Activated T-helper 1 cell treated with anti-CD3 and anti-CD28 coated beads, Interleukin-12 subunit alpha, Interleukin-12 subunit beta, Interleukin-2, Interleukin-4 antibody, amounts not matched to agents 30 ng/mL and 10 ng/mL and 1 ng/mL, durations not matched to agents 14 hours and 24 hours and 36 hours (primary cell): ENCODE measurements around the gene GRM8. TPM values are rescaled to one million over a fixed set of nuclear protein-coding genes. Genes with fewer than 3 reads are reported as not detected.

Experiments
- DNase-seq: peaks from one replicate; pipeline ENCODE4 v3.0.0; 2021; ENCODE audit warnings: low spot score
- H3K27ac Mint-ChIP-seq: one replicate; pipeline ENCODE4 v1.8.0; 2021; ENCODE audit warnings: mild to moderate bottlenecking, mixed read lengths
- H3K27me3 Mint-ChIP-seq: one replicate; pipeline ENCODE4 v1.8.0; 2022; ENCODE audit warnings: mild to moderate bottlenecking, moderate library complexity, mixed read lengths; ENCODE audit not compliant: insufficient read depth
- H3K36me3 Mint-ChIP-seq: one replicate; pipeline ENCODE4 v1.8.0; 2021; ENCODE audit warnings: low read depth, mixed read lengths
- H3K4me1 Mint-ChIP-seq: one replicate; pipeline ENCODE4 v1.8.0; 2021; ENCODE audit warnings: low read depth, mixed read lengths
- H3K4me3 Mint-ChIP-seq: one replicate; pipeline ENCODE4 v1.8.0; 2021; ENCODE audit warnings: mild to moderate bottlenecking, moderate library complexity, mixed read lengths
- H3K9me3 Mint-ChIP-seq: one replicate; pipeline ENCODE4 v1.8.0; 2021; ENCODE audit warnings: mixed read lengths
- intact Hi-C: fragments of 100-400 bp; cut with micrococcal nuclease; formaldehyde crosslinking; loops from one replicate; pipeline ENCODE4 v1.15.1; 2024
- total RNA-seq: library from RNA; stranded (reverse); gene quantifications from 2 replicates; pipeline ENCODE4 v1.2.3, GENCODE V29; 2022

Gene GRM8
- total RNA-seq, 1 donor from 2014 or later, result not detected

GRCh38 chr7:127252377-127252713, 396 bp downstream of the GRM8 start:
- Mint-ChIP-seq H3K36me3 (no peaks in the 10 kb centered on the region), H3K27ac (no peak overlapping the region), H3K27me3 (peaks cover 77% of the 10 kb centered on the region), H3K4me3 (peak overlapping the region; percentile 63), H3K9me3 (no peaks in the 10 kb centered on the region), H3K4me1 (peaks cover 17% of the 10 kb centered on the region)
- no peak for DNase-seq
- intact Hi-C loops, result loop anchor here (2.0 to 5.0 kb wide), 2 partner anchors 140 to 194 kb away; partner anchors contain the start of gene ZNF800

- no peak for DNase-seq
- Mint-ChIP-seq H3K9me3 (no peaks in the 10 kb centered on the region), H3K36me3 (no peaks in the 10 kb centered on the region), H3K4me3 (peak overlapping the region; percentile 63), H3K4me1 (peaks cover 17% of the 10 kb centered on the region), H3K27ac (no peak overlapping the region), H3K27me3 (peaks cover 78% of the 10 kb centered on the region)
- intact Hi-C loops, result loop anchor here (2.0 to 5.0 kb wide), 2 partner anchors 141 to 195 kb away; partner anchors contain the start of gene ZNF800
These were observed 1.0 kb downstream of the GRM8 start for GRCh38 chr7:127251465-127252376.

GRCh38 chr7:127251036-127251464, 1.7 kb downstream of the GRM8 start:
- intact Hi-C loops, result loop anchor here (5.0 kb wide), 1 partner anchor 141 kb away; the partner anchor contains the start of gene ZNF800
- no peak overlapping the region for H3K4me3 Mint-ChIP-seq
- H3K27me3 Mint-ChIP-seq, result peaks cover 76% of the 10 kb centered on the region
- peaks cover 17% of the 10 kb centered on the region for H3K4me1 Mint-ChIP-seq
- no peaks in the 10 kb centered on the region for H3K36me3 Mint-ChIP-seq
- no peaks in the 10 kb centered on the region for H3K9me3 Mint-ChIP-seq
- H3K27ac Mint-ChIP-seq, result no peak overlapping the region
- DNase-seq, result no peak

DNA sequence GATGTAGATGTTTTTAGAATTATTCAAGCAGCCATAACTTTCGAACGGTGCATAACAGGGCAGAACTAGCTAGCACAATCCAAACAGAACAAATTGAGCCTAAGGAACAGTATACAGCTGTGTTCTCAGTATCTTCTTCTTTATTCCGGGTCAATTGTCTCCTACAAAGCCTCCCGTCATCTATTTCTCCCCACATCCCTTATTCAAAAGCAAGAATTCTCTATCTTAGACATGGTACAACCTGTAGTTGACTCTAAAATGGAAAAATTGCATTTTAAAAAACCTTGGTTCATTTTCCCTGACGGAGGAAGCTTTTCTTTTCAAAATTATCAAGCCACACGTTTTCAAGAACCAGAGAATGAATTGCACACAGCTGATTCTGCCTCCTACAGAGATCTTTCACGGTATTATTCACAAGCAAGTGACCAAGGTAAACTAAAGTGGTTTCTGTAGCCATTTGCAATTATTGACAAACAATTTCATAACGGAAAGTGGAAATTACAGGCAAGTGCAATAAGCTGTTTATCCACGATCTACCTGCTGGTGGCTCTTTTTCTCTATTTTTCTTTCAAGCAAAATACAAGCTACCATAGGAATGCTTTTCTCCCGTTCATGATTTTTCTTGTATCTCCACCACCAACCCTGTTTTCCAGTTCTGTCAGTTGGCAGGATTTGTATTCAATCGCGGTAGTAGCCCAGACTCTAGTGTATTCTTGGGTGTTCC, 2.3 kb downstream of the GRM8 start:
- Mint-ChIP-seq H3K27ac (no peak overlapping the region), H3K36me3 (no peaks in the 10 kb centered on the region), H3K4me3 (no peak overlapping the region), H3K27me3 (peaks cover 70% of the 10 kb centered on the region), H3K4me1 (peaks cover 21% of the 10 kb centered on the region), H3K9me3 (no peaks in the 10 kb centered on the region)
- DNase-seq, result no peak
- intact Hi-C loops, result loop anchor here (5.0 kb wide), 1 partner anchor 142 kb away; the partner anchor contains the start of gene ZNF800

GRCh38 chr7:127245607-127246006, 7.1 kb downstream of the GRM8 start:
- Mint-ChIP-seq H3K36me3 (no peaks in the 10 kb centered on the region), H3K4me3 (no peak overlapping the region), H3K27ac (no peak overlapping the region), H3K4me1 (peaks cover 10% of the 10 kb centered on the region), H3K27me3 (peaks cover 56% of the 10 kb centered on the region), H3K9me3 (no peaks in the 10 kb centered on the region)
- no peak for DNase-seq
- intact Hi-C loops, result no loop called here

GRCh38 chr7:127245002-127245401, 7.7 kb downstream of the GRM8 start:
- no peak overlapping the region for H3K4me3 Mint-ChIP-seq
- H3K36me3 Mint-ChIP-seq, result no peaks in the 10 kb centered on the region
- peaks cover 7% of the 10 kb centered on the region for H3K4me1 Mint-ChIP-seq
- H3K27ac Mint-ChIP-seq, result no peak overlapping the region
- H3K9me3 Mint-ChIP-seq, result no peaks in the 10 kb centered on the region
- intact Hi-C loops, result no loop called here
- peaks cover 50% of the 10 kb centered on the region for H3K27me3 Mint-ChIP-seq
- DNase-seq, result no peak

DNA sequence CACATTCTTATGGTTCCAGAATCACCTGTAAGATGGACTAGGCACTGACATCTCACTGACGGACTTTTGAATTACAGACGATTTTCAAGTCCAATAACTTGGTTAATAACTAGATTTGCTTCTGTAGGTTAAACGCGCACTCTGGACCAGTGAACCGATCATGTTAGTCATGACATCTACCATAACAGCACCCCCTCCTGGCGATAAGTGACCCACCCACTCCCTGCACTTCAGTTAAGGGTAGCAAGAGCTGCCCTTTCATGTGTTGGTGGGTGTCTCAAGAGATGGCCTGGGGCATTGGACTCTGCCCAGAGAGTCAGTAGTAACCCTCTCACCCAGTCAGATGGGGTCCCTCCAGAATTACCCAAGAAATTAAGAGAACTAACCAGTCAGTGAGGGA, 12.9 kb downstream of the GRM8 start:
- Mint-ChIP-seq H3K9me3 (no peaks in the 10 kb centered on the region), H3K36me3 (no peaks in the 10 kb centered on the region), H3K27me3 (peaks cover 30% of the 10 kb centered on the region), H3K4me3 (no peak overlapping the region), H3K4me1 (no peaks in the 10 kb centered on the region), H3K27ac (no peak overlapping the region)
- intact Hi-C loops, result no loop called here
- no peak for DNase-seq

DNA sequence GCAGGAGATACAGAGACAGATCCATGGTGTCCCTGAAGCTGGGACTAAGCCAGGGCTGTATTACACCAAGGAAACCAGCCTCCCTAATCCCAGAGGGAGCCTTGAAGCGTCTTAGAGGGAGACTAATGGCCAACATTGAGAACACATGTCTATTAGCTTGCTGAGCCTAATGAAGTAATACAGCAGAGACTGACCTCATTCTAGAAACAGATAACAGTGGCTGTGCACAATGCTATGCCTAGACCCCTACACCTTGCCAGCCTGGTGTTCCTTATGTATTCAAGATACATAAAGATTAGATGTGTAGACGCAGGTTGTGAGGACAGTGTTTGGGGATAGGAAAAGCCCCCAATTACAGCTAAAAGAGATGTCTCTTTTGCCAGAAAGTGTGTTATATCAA, 19.1 kb downstream of the GRM8 start:
- H3K4me1 Mint-ChIP-seq, result no peaks in the 10 kb centered on the region
- no peak overlapping the region for H3K27ac Mint-ChIP-seq
- DNase-seq, result no peak
- no peaks in the 10 kb centered on the region for H3K9me3 Mint-ChIP-seq
- intact Hi-C loops, result no loop called here
- H3K4me3 Mint-ChIP-seq, result no peak overlapping the region
- H3K36me3 Mint-ChIP-seq, result no peaks in the 10 kb centered on the region
- H3K27me3 Mint-ChIP-seq, result peaks cover 9% of the 10 kb centered on the region

DNA sequence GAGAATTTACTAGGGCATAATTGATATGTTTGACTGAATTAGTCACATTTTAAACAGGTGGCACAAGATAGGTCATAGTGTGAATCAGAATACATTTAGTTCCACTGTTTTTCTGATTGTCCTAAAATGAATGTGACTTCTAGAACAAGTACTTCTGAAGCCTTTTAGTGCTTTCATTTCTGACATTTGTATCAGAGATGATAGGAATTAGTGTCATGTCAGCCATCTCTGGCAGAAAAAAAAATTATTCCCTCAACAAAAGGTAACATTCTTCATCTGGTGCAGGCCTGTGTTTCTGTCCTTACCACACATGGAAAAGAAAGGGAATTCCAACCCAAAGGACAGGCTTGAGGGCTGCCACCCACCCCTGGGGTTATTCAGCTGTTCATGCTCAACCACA, 21.3 kb downstream of the GRM8 start:
- Mint-ChIP-seq H3K27me3 (peaks cover 14% of the 10 kb centered on the region), H3K4me3 (no peak overlapping the region), H3K9me3 (no peaks in the 10 kb centered on the region), H3K27ac (no peak overlapping the region), H3K4me1 (no peaks in the 10 kb centered on the region), H3K36me3 (no peaks in the 10 kb centered on the region)
- intact Hi-C loops, result no loop called here
- DNase-seq, result no peak

DNA sequence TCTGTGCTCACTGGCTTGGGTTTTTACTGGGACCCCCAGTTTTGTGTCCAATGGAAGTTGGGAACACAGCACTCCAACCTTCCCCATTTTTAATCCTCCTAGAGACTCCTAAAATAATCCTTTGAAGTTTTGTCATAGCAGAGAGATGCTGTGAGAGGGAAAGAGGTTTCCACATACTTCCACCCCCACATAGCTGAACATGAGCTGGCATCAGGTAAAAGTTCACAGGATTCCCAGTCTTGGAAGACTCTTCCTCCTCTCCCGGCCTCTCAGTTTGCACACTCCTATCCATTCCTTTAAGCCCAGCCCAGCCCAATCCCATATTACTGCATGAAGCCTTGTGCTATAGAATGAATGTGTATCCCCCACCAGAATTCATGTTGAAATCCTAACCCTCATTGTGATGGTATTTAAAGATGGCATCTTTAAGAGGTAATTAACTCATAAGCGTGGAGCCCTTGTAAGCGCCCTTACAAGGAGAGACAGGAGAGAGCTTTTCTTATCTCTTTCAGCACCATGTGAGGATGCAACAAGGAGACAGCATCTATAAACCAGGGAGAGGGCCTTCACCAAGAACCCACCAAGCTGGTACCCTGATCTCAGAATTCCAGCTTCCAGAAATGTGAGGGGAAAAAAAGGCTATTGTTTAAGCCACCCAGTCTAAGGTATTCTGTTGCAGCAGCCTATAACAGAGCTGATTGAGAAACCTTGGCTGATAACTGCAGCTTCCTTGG, 22.4 kb downstream of the GRM8 start:
- H3K27me3 Mint-ChIP-seq, result peaks cover 12% of the 10 kb centered on the region
- H3K27ac Mint-ChIP-seq, result no peak overlapping the region
- no peaks in the 10 kb centered on the region for H3K4me1 Mint-ChIP-seq
- no peak for DNase-seq
- H3K9me3 Mint-ChIP-seq, result no peaks in the 10 kb centered on the region
- H3K4me3 Mint-ChIP-seq, result no peak overlapping the region
- intact Hi-C loops, result no loop called here
- H3K36me3 Mint-ChIP-seq, result no peaks in the 10 kb centered on the region

GRCh38 chr7:127226685-127227374, 25.9 kb downstream of the GRM8 start:
- no peaks in the 10 kb centered on the region for H3K4me1 Mint-ChIP-seq
- intact Hi-C loops, result no loop called here

GRCh38 chr7:127221731-127222130, 31.0 kb downstream of the GRM8 start:
- peaks cover 14% of the 10 kb centered on the region for H3K27me3 Mint-ChIP-seq
- DNase-seq, result no peak
- no peaks in the 10 kb centered on the region for H3K36me3 Mint-ChIP-seq
- H3K4me3 Mint-ChIP-seq, result no peak overlapping the region
- H3K27ac Mint-ChIP-seq, result no peak overlapping the region
- H3K4me1 Mint-ChIP-seq, result no peaks in the 10 kb centered on the region
- H3K9me3 Mint-ChIP-seq, result no peaks in the 10 kb centered on the region
- intact Hi-C loops, result no loop called here

More at GRCh38 chr7:127226685-127227374, 25.9 kb downstream of the GRM8 start:
- Mint-ChIP-seq H3K27me3 (peaks cover 18% of the 10 kb centered on the region), H3K36me3 (no peaks in the 10 kb centered on the region), H3K4me3 (no peak overlapping the region), H3K9me3 (no peaks in the 10 kb centered on the region), H3K27ac (no peak overlapping the region)
- no peak for DNase-seq
